Activated CD8-positive, alpha-beta T cell treated with anti-CD3 and anti-CD28 coated beads for 36 hours (primary cell): ENCODE measurements around the gene EIF3J. TPM values are rescaled to one million over a fixed set of nuclear protein-coding genes. Genes with fewer than 3 reads are reported as not detected.
"Not testable (repeated sequence)": the region's sequence is repeated elsewhere in the genome, so short reads cannot be mapped to it uniquely, and the experiment has no call there.

Experiments
- ATAC-seq: fragments of 200-7000 bp; cut with Tn5 transposase; one replicate; pipeline ENCODE4 v1.10.0; 2021; ENCODE audit warnings: mild to moderate bottlenecking, moderate library complexity
- CTCF ChIA-PET: fragments of 350-600 bp; sonication (Branson Sonifier 250); formaldehyde crosslinking; loops from one replicate; lab custom pipeline; 2021; ENCODE audit warnings: antibody characterized with exemption; lab: Charles Lee
- POLR2A ChIA-PET: fragments of 350-600 bp; sonication (Branson Sonifier 250); formaldehyde crosslinking; loops from one replicate; lab custom pipeline; 2021; ENCODE audit warnings: antibody characterized with exemption; lab: Charles Lee
- DNase-seq: peaks from one replicate; pipeline ENCODE4 v3.0.0-alpha.2; 2020
- H3K27ac Mint-ChIP-seq: one replicate; pipeline ENCODE4 v1.8.0; 2021; ENCODE audit warnings: mild to moderate bottlenecking, mixed read lengths
- H3K27me3 Mint-ChIP-seq: one replicate; pipeline ENCODE4 v1.8.0; 2021; ENCODE audit warnings: mixed read lengths
- H3K36me3 Mint-ChIP-seq: one replicate; pipeline ENCODE4 v1.8.0; 2021; ENCODE audit warnings: low read depth, mixed read lengths
- H3K4me1 Mint-ChIP-seq: one replicate; pipeline ENCODE4 v1.8.0; 2021; ENCODE audit warnings: low read depth, mixed read lengths
- H3K4me3 Mint-ChIP-seq: one replicate; pipeline ENCODE4 v1.8.0; 2021; ENCODE audit warnings: mild to moderate bottlenecking, moderate library complexity, mixed read lengths
- H3K9me3 Mint-ChIP-seq: one replicate; pipeline ENCODE4 v1.8.0; 2021; ENCODE audit warnings: mixed read lengths
- intact Hi-C: fragments of 100-400 bp; cut with micrococcal nuclease; formaldehyde crosslinking; loops from one replicate; pipeline ENCODE4 v1.10.0; 2022
- total RNA-seq, 2 experiments: library from RNA; stranded (reverse); gene quantifications; one replicate each; pipeline ENCODE4 v1.2.3, GENCODE V29; 2021
- TF ChIP-seq, protein P1 (sequence below): fragments of 200-600 bp; IDR thresholded peaks from one replicate; pipeline ENCODE4 v1.8.0; 2022; ENCODE audit warnings: antibody characterized with exemption, mild to moderate bottlenecking

Gene EIF3J
- total RNA-seq, 2 experiments from 2014 or later: 109 to 112 TPM

DNA sequence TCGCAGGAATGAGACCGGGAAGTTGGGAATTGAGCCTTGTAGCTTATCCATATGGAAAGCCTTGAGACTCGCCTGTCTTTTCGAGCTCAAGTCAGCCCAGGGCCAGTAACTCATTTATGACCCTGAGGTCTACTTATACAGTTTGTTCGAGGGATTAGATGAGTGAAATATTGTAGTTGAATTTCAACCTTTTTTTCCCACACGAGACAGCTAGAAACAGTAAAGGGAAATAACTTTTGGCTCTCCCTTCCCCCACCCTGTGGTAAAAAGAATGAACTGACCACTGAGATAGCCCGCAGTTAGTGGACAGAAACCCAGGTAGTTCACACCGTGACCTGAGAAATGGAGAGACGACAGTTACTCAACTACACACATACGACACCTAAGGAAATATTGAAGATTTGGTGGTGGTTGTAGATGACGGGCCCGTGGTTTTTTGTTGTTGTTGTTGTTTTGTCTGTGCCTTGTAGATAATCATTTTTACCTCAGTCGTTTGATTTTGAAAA is 841 bp downstream of the EIF3J start:
- ATAC-seq (no peak), DNase-seq (peak; percentile 31)
- TF ChIP-seq, protein P1, sequence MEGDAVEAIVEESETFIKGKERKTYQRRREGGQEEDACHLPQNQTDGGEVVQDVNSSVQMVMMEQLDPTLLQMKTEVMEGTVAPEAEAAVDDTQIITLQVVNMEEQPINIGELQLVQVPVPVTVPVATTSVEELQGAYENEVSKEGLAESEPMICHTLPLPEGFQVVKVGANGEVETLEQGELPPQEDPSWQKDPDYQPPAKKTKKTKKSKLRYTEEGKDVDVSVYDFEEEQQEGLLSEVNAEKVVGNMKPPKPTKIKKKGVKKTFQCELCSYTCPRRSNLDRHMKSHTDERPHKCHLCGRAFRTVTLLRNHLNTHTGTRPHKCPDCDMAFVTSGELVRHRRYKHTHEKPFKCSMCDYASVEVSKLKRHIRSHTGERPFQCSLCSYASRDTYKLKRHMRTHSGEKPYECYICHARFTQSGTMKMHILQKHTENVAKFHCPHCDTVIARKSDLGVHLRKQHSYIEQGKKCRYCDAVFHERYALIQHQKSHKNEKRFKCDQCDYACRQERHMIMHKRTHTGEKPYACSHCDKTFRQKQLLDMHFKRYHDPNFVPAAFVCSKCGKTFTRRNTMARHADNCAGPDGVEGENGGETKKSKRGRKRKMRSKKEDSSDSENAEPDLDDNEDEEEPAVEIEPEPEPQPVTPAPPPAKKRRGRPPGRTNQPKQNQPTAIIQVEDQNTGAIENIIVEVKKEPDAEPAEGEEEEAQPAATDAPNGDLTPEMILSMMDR: no peak
- intact Hi-C loops: loop anchor here (1.0 to 10.0 kb wide), 3 partner anchors 9 to 233 kb away; partner anchors contain the start of gene CTDSPL2
- peak overlapping the region; percentile 96 for H3K27ac Mint-ChIP-seq
- peaks cover 56% of the 10 kb centered on the region for H3K36me3 Mint-ChIP-seq
- no peaks in the 10 kb centered on the region for H3K27me3 Mint-ChIP-seq
- POLR2A ChIA-PET: interaction anchor here (0.6 to 2.8 kb wide), 8 partner anchors 9 to 250 kb away, joined by 3 to 41 read pairs (median 4); partner anchors contain the start of gene CTDSPL2
- CTCF ChIA-PET: interaction anchor here (0.8 to 2.4 kb wide), 4 partner anchors 8 to 109 kb away, joined by 3 to 15 read pairs (median 4); no protein-coding TSS in a partner anchor
- peaks cover 51% of the 10 kb centered on the region for H3K4me1 Mint-ChIP-seq
- H3K4me3 Mint-ChIP-seq: peak overlapping the region; percentile 87
- H3K9me3 Mint-ChIP-seq: no peaks in the 10 kb centered on the region

DNA sequence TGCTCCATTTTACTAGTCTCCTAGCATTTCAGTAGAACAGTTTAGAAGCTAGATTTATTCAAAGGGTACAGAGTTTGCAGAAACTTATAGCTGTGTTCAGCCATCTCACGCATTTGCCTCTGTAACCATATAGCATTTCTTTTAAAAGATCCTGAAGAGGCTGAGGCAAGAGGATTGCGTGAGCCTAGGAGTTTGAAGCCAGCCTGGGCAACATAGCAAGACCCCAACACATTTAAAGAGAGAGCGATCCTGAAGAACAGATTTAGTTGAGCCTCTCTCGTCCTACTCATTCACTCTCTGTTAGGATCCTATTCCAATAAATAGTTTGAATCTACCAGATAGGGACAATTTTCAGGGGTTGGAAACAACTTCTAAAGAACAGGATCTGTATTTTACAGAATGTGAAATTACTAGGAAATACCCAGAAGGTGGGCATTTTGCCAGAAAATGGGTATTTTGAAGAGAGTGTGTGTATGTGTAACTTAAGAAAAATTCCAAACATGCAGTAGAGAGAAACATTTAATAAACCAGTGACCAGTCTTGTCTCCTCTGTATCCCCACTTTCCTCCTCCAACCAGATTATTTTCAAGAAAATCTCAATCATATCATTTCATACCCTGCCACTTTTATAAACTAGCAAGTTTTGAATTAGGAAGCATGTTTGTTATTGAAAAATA is 4.5 kb downstream of the EIF3J start:
- Mint-ChIP-seq H3K9me3 (peaks cover 1% of the 10 kb centered on the region), H3K36me3 (peaks cover 56% of the 10 kb centered on the region), H3K4me1 (peaks cover 54% of the 10 kb centered on the region), H3K27me3 (no peaks in the 10 kb centered on the region), H3K27ac (peak overlapping the region; percentile 55), H3K4me3 (no peak overlapping the region)
- intact Hi-C loops: no loop called here
- TF ChIP-seq, protein P1: no peak
- DNase-seq (no peak), ATAC-seq (no peak)
- POLR2A ChIA-PET: interaction anchor here (0.6 kb wide), 2 partner anchors 97 to 1804 kb away, joined by 3 read pairs; partner anchors contain the start of gene CDAN1
- CTCF ChIA-PET: interaction anchor here (2.3 kb wide), 1 partner anchor 43 kb away, joined by 8 read pairs; no protein-coding TSS in a partner anchor

DNA sequence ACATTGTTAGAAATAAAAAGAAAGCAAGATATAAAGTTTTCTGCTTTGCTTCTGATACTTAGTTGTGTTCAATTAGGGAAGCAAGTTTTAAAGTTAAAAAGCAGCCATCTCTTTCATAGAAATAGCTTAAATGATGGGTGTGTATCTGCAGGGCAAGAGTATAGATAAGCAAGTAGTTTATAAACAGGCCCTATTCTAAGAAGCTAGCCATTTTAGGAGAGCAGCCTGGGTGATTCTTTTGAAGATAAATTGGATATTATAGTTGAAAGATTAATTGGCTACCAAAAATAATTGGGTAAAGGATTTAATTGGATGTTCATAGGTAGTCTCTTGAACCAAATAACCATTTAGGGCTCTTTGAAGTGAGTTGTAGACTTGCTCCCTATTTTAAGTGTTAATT is 5.6 kb downstream of the EIF3J start:
- H3K9me3 Mint-ChIP-seq: peaks cover 1% of the 10 kb centered on the region
- no peak overlapping the region for H3K27ac Mint-ChIP-seq
- POLR2A ChIA-PET: interaction anchor here (1.1 kb wide), 1 partner anchor 9 kb away, joined by 4 read pairs; no protein-coding TSS in a partner anchor
- no peaks in the 10 kb centered on the region for H3K27me3 Mint-ChIP-seq
- no peak for DNase-seq
- CTCF ChIA-PET: interaction anchor here (1.2 to 2.3 kb wide), 2 partner anchors 36 to 42 kb away, joined by 3 to 8 read pairs; no protein-coding TSS in a partner anchor
- H3K4me1 Mint-ChIP-seq: peaks cover 61% of the 10 kb centered on the region
- H3K36me3 Mint-ChIP-seq: peaks cover 63% of the 10 kb centered on the region
- intact Hi-C loops: no loop called here
- H3K4me3 Mint-ChIP-seq: no peak overlapping the region
- no peak for ATAC-seq
- TF ChIP-seq, protein P1: no peak

DNA sequence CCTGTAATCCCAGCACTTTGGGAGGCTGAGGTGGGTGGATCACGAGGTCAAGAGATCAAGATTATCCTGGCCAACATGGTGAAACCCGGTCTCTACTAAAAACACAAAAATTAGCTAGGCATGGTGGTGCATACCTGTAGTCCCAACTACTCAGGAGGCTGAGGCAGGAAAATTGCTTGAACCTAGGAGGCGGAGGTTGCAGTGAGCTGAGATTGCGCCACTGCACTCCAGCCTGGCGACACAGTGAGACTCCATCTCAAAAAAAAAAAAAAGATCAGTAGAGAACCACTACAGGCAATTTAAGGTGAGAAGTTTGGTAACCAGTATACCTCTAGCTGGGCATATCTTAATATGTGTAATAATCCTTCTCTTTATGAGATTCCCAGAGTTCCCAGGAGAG is 7.8 kb downstream of the EIF3J start:
- CTCF ChIA-PET: interaction anchor here (1.2 to 3.2 kb wide), 5 partner anchors 7 to 192 kb away, joined by 3 to 15 read pairs (median 13); partner anchors contain the start of genes EIF3J and TRIM69
- peak overlapping the region; percentile 79 for H3K27ac Mint-ChIP-seq
- ATAC-seq, intact Hi-C loops, H3K9me3 Mint-ChIP-seq, H3K27me3 Mint-ChIP-seq, DNase-seq: not testable (repeated sequence)
- H3K36me3 Mint-ChIP-seq: peaks cover 55% of the 10 kb centered on the region
- peak overlapping the region; percentile 17 for H3K4me3 Mint-ChIP-seq
- POLR2A ChIA-PET: interaction anchor here (3.6 kb wide), 1 partner anchor 7 kb away, joined by 41 read pairs; the partner anchor contains the start of gene EIF3J
- H3K4me1 Mint-ChIP-seq: peaks cover 61% of the 10 kb centered on the region

DNA sequence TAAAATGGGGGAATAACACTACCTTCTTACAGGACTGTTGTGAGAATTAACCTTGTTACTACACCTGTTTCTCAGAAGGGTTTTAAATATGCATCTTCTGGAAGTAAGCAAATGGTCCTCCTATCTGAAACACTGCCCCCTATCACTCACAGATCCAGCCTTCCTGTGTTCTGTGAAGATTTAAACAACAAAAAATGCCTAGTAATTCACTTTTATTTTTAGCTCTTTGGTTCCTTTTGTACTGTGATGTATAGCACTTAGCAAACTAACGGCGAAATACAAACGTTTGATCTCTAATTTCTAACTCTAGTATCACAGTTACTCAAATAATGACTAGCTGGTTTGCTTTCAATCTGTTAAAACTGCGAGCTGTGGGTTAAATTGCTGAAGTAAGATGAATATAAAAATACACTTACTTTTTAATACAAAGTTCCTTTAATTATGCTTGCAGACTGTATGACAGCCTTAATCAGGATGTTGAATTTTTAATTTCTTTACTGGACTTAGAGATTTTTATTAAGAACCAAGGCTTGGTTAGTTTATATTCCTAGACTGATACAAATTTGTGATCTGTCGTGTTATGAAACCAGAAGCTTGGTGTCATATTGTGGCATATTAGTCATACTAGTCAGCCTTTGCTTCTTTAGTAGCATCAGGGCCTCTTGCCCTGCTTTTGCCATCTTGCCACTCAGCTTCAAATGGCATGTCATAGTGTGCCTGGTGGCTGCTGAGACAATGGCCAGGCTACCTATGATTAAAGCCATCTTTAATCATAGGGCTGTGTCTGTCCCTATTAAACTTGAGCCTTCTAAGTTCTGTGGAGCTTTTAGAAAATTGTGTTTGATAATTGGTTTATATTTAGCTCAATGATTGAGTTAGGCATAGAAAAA is 9.2 kb downstream of the EIF3J start:
- ChIA-PET CTCF (interaction anchor here (0.7 to 3.2 kb wide), 14 partner anchors 9 to 191 kb away, joined by 3 to 15 read pairs (median 4); partner anchors contain the start of genes EIF3J and TRIM69), POLR2A (interaction anchor here (0.6 to 3.6 kb wide), 15 partner anchors 9 to 659 kb away, joined by 3 to 41 read pairs (median 4); partner anchors contain the start of genes EIF3J, GOLM2 and SPG11)
- intact Hi-C loops: loop anchor here (1.0 kb wide), 1 partner anchor 9 kb away; the partner anchor contains the start of gene EIF3J
- H3K36me3 Mint-ChIP-seq: peaks cover 51% of the 10 kb centered on the region
- H3K27me3 Mint-ChIP-seq: no peaks in the 10 kb centered on the region
- DNase-seq: peak; percentile 78
- TF ChIP-seq, protein P1: peak; percentile 38
- peaks cover 56% of the 10 kb centered on the region for H3K4me1 Mint-ChIP-seq
- H3K9me3 Mint-ChIP-seq: peaks cover 1% of the 10 kb centered on the region
- H3K4me3 Mint-ChIP-seq: peak overlapping the region; percentile 48
- peak; percentile 94 for ATAC-seq
- peak overlapping the region; percentile 87 for H3K27ac Mint-ChIP-seq

DNA sequence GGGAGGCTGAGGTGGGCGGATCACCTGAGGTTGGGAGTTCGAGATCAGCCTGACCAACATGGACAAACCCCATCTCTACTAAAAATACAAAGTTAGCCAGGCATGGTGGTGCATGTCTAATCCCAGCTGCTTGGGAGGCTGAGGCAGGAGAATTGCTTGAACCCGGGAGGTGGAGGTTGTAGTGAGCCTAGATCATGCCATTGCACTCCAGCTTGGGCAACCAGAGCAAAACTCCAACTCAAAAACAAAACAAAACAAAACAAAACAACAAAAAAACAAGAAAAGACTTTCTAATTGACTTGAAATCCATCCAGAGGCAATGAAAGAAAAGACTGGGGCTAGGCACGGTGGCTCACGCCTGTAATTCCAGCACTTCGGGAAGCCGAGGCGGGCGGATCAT is 12.2 kb downstream of the EIF3J start:
- intact Hi-C loops, H3K4me3 Mint-ChIP-seq, DNase-seq, H3K27ac Mint-ChIP-seq, H3K27me3 Mint-ChIP-seq, ATAC-seq, H3K9me3 Mint-ChIP-seq: not testable (repeated sequence)
- POLR2A ChIA-PET: interaction anchor here (1.2 kb wide), 1 partner anchor 12 kb away, joined by 3 read pairs; the partner anchor contains the start of gene EIF3J
- Mint-ChIP-seq H3K36me3 (peaks cover 33% of the 10 kb centered on the region), H3K4me1 (peaks cover 33% of the 10 kb centered on the region)
- CTCF ChIA-PET: interaction anchor here (1.2 to 1.6 kb wide), 3 partner anchors 11 to 29 kb away, joined by 4 to 7 read pairs (median 5); no protein-coding TSS in a partner anchor
